ENCODE results near the gene SPPL3.

The SPPL3 gene

DNA sequence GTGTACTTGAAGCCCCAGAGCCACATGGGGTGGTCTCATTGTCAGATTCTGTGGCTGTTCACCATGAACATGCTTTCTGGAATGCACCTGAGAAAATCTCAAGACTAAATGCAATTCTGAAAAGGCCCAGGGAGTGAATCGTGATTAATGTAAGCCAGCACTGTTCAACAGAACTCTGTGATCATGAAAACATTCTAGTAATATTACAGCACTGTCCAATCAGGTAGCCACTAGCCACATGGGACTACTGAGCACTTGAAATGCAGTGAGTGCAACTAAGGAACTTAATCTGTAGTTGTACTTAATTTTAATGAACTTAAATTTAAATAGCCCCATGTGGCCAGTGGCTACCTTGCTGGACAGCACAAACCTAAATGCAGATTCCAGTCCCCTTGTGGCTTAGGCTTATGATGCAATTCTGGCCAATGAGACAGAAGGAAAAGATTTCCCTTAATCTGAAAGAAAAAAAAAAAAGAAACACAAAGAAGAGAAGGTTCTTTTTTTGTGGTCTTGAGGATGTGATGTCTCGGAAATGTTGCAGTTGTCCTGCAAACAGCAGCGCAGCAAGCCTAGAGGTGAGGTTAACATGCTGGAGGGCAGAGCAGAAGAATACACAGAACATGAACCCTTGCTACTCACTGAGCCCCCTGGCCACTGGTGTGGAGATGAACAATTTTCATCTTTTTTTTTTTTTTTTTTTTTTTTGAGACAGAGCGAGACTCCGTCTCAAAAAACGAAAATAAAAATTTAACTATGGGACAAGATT, 48.2 kb downstream of the SPPL3 start:
- ChIA-PET CTCF (interaction anchor here (0.6 to 1.8 kb wide), 5 partner anchors 16 to 383 kb away, joined by 3 to 11 read pairs (median 4); no protein-coding TSS in a partner anchor), POLR2A (no interaction called here)
- TF ChIP-seq ZEB2 (tag by site-specific recombination; IDR thresholded peaks at IDR 0.05) (no peak), ZNF211 (tag by site-specific recombination; IDR thresholded peaks at IDR 0.05; ENCODE audit: low read depth) (no peak), ZNF626 (tag by site-specific recombination; IDR thresholded peaks at IDR 0.05) (no peak), HOXA7 (CRISPR knock-in tag; IDR thresholded peaks at IDR 0.05; ENCODE audit: borderline replicate concordance) (no peak), KLF8 (tag by site-specific recombination; IDR thresholded peaks at IDR 0.05) (no peak), ZNF433 (tag by site-specific recombination; IDR thresholded peaks at IDR 0.05; ENCODE audit: low read depth) (no peak), ZBTB20 (tag by site-specific recombination; IDR thresholded peaks at IDR 0.05) (no peak)
- no peak overlapping the region for H3K27ac ChIP-seq (ENCODE audit: extremely low read depth, low read depth, low read length)
- no peak overlapping the region for H3K4me3 ChIP-seq (ENCODE audit: low read depth, low read length)
- no peaks in the 10 kb centered on the region for H3K36me3 ChIP-seq (ENCODE audit: control insufficient read depth in 2 of 2, insufficient read depth in 1 of 2, low read length in 2 of 2)
- H3K4me1 ChIP-seq (ENCODE audit: control insufficient read depth, insufficient read depth, low read length) = peaks cover 6% of the 10 kb centered on the region
- H3K9me3 ChIP-seq (ENCODE audit: control insufficient read depth, insufficient read depth, low read depth, low read length) = no peaks in the 10 kb centered on the region

DNA sequence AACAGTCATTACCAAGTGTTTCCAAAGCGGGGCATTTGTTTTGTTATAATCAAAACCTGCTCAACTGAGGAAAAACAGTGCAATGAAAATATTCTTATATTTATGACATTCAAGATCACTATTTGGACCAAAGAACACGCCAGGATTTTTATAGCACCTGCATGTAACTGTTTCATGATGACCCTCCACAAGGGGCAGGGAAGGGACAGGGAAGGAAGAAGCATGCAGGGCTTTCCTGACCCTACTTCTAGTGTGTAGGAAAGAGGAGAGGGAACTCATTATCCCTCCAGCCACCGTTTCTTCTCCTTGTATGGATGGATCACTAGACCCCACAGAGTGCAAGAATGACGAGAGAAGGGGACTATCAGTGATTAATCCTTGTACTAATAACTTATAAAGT, 49.4 kb downstream of the SPPL3 start:
- ChIA-PET POLR2A (no interaction called here), CTCF (interaction anchor here (1.0 kb wide), 1 partner anchor 117 kb away, joined by 4 read pairs; no protein-coding TSS in a partner anchor)

More for the DNA sequence above, 49.4 kb downstream of the SPPL3 start:
- Histone ChIP-seq H3K9me3 (ENCODE audit: control insufficient read depth, insufficient read depth, low read depth, low read length) (no peaks in the 10 kb centered on the region), H3K4me3 (ENCODE audit: low read depth, low read length) (no peak overlapping the region), H3K27ac (ENCODE audit: extremely low read depth, low read depth, low read length) (no peak overlapping the region), H3K36me3 (ENCODE audit: control insufficient read depth in 2 of 2, insufficient read depth in 1 of 2, low read length in 2 of 2) (no peaks in the 10 kb centered on the region), H3K4me1 (ENCODE audit: control insufficient read depth, insufficient read depth, low read length) (peaks cover 6% of the 10 kb centered on the region)
- no peak for TF ChIP-seq SP3 (tag by site-specific recombination; IDR thresholded peaks at IDR 0.05)
- TF ChIP-seq ZNF335 (tag by site-specific recombination; conservative IDR thresholded peaks at IDR 0.05) = no peak
- TF ChIP-seq, protein P1, sequence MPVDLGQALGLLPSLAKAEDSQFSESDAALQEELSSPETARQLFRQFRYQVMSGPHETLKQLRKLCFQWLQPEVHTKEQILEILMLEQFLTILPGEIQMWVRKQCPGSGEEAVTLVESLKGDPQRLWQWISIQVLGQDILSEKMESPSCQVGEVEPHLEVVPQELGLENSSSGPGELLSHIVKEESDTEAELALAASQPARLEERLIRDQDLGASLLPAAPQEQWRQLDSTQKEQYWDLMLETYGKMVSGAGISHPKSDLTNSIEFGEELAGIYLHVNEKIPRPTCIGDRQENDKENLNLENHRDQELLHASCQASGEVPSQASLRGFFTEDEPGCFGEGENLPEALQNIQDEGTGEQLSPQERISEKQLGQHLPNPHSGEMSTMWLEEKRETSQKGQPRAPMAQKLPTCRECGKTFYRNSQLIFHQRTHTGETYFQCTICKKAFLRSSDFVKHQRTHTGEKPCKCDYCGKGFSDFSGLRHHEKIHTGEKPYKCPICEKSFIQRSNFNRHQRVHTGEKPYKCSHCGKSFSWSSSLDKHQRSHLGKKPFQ (tag by site-specific recombination; IDR thresholded peaks at IDR 0.05) = no peak
- no peak for TF ChIP-seq KLF16 (tag by site-specific recombination; IDR thresholded peaks at IDR 0.05)
- TF ChIP-seq OSR2 (tag by site-specific recombination; IDR thresholded peaks at IDR 0.05) = no peak
- TF ChIP-seq ZNF792 (tag by site-specific recombination; IDR thresholded peaks at IDR 0.05) = no peak
- TF ChIP-seq, protein P2, sequence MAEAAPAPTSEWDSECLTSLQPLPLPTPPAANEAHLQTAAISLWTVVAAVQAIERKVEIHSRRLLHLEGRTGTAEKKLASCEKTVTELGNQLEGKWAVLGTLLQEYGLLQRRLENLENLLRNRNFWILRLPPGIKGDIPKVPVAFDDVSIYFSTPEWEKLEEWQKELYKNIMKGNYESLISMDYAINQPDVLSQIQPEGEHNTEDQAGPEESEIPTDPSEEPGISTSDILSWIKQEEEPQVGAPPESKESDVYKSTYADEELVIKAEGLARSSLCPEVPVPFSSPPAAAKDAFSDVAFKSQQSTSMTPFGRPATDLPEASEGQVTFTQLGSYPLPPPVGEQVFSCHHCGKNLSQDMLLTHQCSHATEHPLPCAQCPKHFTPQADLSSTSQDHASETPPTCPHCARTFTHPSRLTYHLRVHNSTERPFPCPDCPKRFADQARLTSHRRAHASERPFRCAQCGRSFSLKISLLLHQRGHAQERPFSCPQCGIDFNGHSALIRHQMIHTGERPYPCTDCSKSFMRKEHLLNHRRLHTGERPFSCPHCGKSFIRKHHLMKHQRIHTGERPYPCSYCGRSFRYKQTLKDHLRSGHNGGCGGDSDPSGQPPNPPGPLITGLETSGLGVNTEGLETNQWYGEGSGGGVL (tag by site-specific recombination; IDR thresholded peaks at IDR 0.05) = no peak
- TF ChIP-seq, protein P3, sequence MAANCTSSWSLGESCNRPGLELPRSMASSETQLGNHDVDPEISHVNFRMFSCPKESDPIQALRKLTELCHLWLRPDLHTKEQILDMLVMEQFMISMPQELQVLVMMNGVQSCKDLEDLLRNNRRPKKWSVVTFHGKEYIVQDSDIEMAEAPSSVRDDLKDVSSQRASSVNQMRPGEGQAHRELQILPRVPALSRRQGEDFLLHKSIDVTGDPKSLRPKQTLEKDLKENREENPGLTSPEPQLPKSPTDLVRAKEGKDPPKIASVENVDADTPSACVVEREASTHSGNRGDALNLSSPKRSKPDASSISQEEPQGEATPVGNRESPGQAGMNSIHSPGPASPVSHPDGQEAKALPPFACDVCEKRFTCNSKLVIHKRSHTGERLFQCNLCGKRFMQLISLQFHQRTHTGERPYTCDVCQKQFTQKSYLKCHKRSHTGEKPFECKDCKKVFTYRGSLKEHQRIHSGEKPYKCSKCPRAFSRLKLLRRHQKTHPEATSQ (tag by site-specific recombination; IDR thresholded peaks at IDR 0.05) = no peak
- no peak for TF ChIP-seq REPIN1 (tag by site-specific recombination; IDR thresholded peaks at IDR 0.05; ENCODE audit: low read depth)
- TF ChIP-seq, protein P4, sequence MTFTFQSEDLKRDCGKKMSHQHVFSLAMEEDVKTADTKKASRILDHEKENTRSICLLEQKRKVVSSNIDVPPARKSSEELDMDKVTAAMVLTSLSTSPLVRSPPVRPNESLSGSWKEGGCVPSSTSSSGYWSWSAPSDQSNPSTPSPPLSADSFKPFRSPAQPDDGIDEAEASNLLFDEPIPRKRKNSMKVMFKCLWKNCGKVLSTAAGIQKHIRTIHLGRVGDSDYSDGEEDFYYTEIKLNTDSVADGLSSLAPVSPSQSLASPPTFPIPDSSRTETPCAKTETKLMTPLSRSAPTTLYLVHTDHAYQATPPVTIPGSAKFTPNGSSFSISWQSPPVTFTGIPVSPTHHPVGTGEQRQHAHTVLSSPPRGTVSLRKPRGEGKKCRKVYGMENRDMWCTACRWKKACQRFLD (tag by site-specific recombination; IDR thresholded peaks at IDR 0.05) = no peak
- no peak for TF ChIP-seq ZNF433 (tag by site-specific recombination; IDR thresholded peaks at IDR 0.05; ENCODE audit: low read depth)

All from HEK293 (cell line).